IMR-90 (cell line): ENCODE measurements around the gene GRIK3. TPM values are rescaled to one million over a fixed set of nuclear protein-coding genes. Genes with fewer than 3 reads are reported as not detected.

ENCODE experiments used
- ATAC-seq: fragments of 200-7000 bp; cut with Tn5 transposase; 2 replicates; pipeline ENCODE4 v1.9.1; 2020; ENCODE audit warnings: low read depth, mild to moderate bottlenecking, moderate library complexity
- BruUV-seq: library from RNA; stranded (reverse); fragments of 400-500 nt; replicated peaks from 2 replicates; lab custom pipeline; 2021; lab: Mats Ljungman, UMichigan
- CTCF ChIA-PET: fragments of 300-600 bp; formaldehyde crosslinking; extraction: SDS; loops from one replicate; lab custom pipeline; 2021; ENCODE audit warnings: antibody characterized with exemption; lab: Yijun Ruan, JAX
- POLR2A ChIA-PET: fragments of 300-600 bp; sonication (Branson Sonifier 250); formaldehyde crosslinking; loops from one replicate; lab custom pipeline; 2022; ENCODE audit warnings: antibody characterized with exemption; ENCODE audit not compliant: unreplicated experiment; lab: Charles Lee
- DNase-seq: peaks from one replicate; pipeline ENCODE4 v3.0.0; 2013
- H2AFZ ChIP-seq: replicated peaks from 2 replicates; pipeline ENCODE3; 2013; ENCODE audit warnings: low read length, mild to moderate bottlenecking; ENCODE audit not compliant: poor library complexity
- H2AK5ac ChIP-seq: 2 replicates; pipeline ENCODE4 v1.6.1; 2013; ENCODE audit warnings: low read depth, low read length, inconsistent platforms
- H2AK9ac ChIP-seq: replicated peaks from 2 replicates; pipeline ENCODE3; 2013; ENCODE audit warnings: mild to moderate bottlenecking, low read depth, low read length, moderate library complexity; ENCODE audit not compliant: poor library complexity
- H2BK120ac ChIP-seq: 2 replicates; pipeline ENCODE4 v1.6.1; 2013; ENCODE audit warnings: low read depth, low read length, inconsistent platforms
- H2BK15ac ChIP-seq: 3 replicates; pipeline ENCODE4 v1.6.1; 2013; ENCODE audit warnings: low read depth, low read length, inconsistent platforms
- H2BK20ac ChIP-seq: 2 replicates; pipeline ENCODE4 v1.6.1; 2013; ENCODE audit warnings: low read depth, mild to moderate bottlenecking, inconsistent platforms, low read length, moderate library complexity
- H2BK5ac ChIP-seq: 2 replicates; pipeline ENCODE4 v1.6.1; 2013; ENCODE audit warnings: mild to moderate bottlenecking, low read depth, low read length, inconsistent platforms; ENCODE audit not compliant: poor library complexity, severe bottlenecking
- H3K14ac ChIP-seq: replicated peaks from 2 replicates; pipeline ENCODE4 v1.6.1; 2013; ENCODE audit warnings: low read depth, low read length, inconsistent platforms
- H3K18ac ChIP-seq: 2 replicates; pipeline ENCODE4 v1.6.1; 2013; ENCODE audit warnings: low read depth, low read length, control low read depth
- H3K23ac ChIP-seq: 2 replicates; pipeline ENCODE4 v1.6.1; 2013; ENCODE audit warnings: low read depth, low read length, inconsistent platforms
- H3K27ac ChIP-seq: 2 replicates; pipeline ENCODE4 v1.5.1; 2013; ENCODE audit warnings: mild to moderate bottlenecking, control low read depth, low read length; ENCODE audit not compliant: insufficient read depth
- H3K27me3 ChIP-seq: 2 replicates; pipeline ENCODE4 v1.6.1; 2013; ENCODE audit warnings: low read length; ENCODE audit not compliant: control insufficient read depth, insufficient read depth
- H3K36me3 ChIP-seq: 2 replicates; pipeline ENCODE4 v1.6.1; 2013; ENCODE audit warnings: low read length, mixed read lengths; ENCODE audit not compliant: control insufficient read depth, insufficient read depth
- H3K4ac ChIP-seq: 2 replicates; pipeline ENCODE4 v1.6.1; 2013; ENCODE audit warnings: low read depth, low read length, inconsistent platforms
- H3K4me1 ChIP-seq: 2 replicates; pipeline ENCODE4 v1.6.1; 2013; ENCODE audit warnings: low read length, mixed read lengths; ENCODE audit not compliant: control insufficient read depth, insufficient read depth
- H3K4me2 ChIP-seq: 2 replicates; pipeline ENCODE4 v1.6.1; 2013; ENCODE audit warnings: low read depth, mild to moderate bottlenecking, control low read depth, low read length, moderate library complexity
- H3K4me3 ChIP-seq: 2 replicates; pipeline ENCODE4 v1.5.1; 2013; ENCODE audit warnings: low read depth, mild to moderate bottlenecking, control low read depth, low read length, moderate library complexity; ENCODE audit not compliant: insufficient read depth
- H3K56ac ChIP-seq: 2 replicates; pipeline ENCODE4 v1.6.1; 2013; ENCODE audit warnings: low read length, inconsistent platforms; ENCODE audit not compliant: insufficient read depth; ENCODE audit errors: extremely low read depth
- H3K79me1 ChIP-seq, 2 experiments: 2 replicates each; pipeline ENCODE4 v1.6.1; 2013; ENCODE audit warnings: low read length in 2 of 2, inconsistent platforms in 1 of 2, low read depth in 1 of 2
- H3K9ac ChIP-seq: 2 replicates; pipeline ENCODE4 v1.6.1; 2013; ENCODE audit warnings: low read depth, low read length, control low read depth
- H3K9me1 ChIP-seq: 2 replicates; pipeline ENCODE4 v1.6.1; 2013; ENCODE audit warnings: low read length, inconsistent platforms; ENCODE audit not compliant: insufficient read depth
- H3K9me3 ChIP-seq: 2 replicates; pipeline ENCODE4 v1.6.1; 2013; ENCODE audit warnings: low read length; ENCODE audit not compliant: control insufficient read depth, insufficient read depth
- H4K20me1 ChIP-seq: 2 replicates; pipeline ENCODE4 v1.6.1; 2013; ENCODE audit warnings: low read length, inconsistent platforms; ENCODE audit not compliant: insufficient read depth
- H4K5ac ChIP-seq: 2 replicates; pipeline ENCODE4 v1.6.1; 2013; ENCODE audit warnings: mild to moderate bottlenecking, low read depth, low read length, control low read depth
- H4K8ac ChIP-seq, 2 experiments: 2 replicates each; pipeline ENCODE4 v1.6.1; 2013; ENCODE audit warnings: low read depth in 2 of 2, low read length in 2 of 2, control low read depth in 1 of 2, inconsistent platforms in 1 of 2
- H4K91ac ChIP-seq: 2 replicates; pipeline ENCODE4 v1.6.1; 2013; ENCODE audit warnings: low read depth, low read length, inconsistent platforms; ENCODE audit not compliant: insufficient read depth
- BHLHE40 ChIP-seq: fragments of 150-350 bp; IDR thresholded peaks from 2 replicates; pipeline ENCODE4 v1.6.1; 2016; ENCODE audit warnings: mild to moderate bottlenecking, low read depth, low read length
- CEBPB ChIP-seq: IDR thresholded peaks from 2 replicates; pipeline ENCODE4 v1.6.1; 2012; ENCODE audit warnings: low read depth, low read length, improper control_type of control experiment
- CHD1 ChIP-seq: IDR thresholded peaks from 2 replicates; pipeline ENCODE4 v1.6.1; 2012; ENCODE audit warnings: low read depth, low read length, improper control_type of control experiment
- ELK1 ChIP-seq: fragments of 150-350 bp; IDR thresholded peaks from 2 replicates; pipeline ENCODE4 v1.6.1; 2016; ENCODE audit warnings: low read depth, mild to moderate bottlenecking, low read length, moderate library complexity, borderline replicate concordance
- FOS ChIP-seq: fragments of 150-350 bp; IDR thresholded peaks from 2 replicates; pipeline ENCODE4 v1.6.1; 2016; ENCODE audit warnings: low read depth, low read length
- MAFK ChIP-seq: IDR thresholded peaks from 2 replicates; pipeline ENCODE4 v1.6.1; 2012; ENCODE audit warnings: low read depth, low read length, improper control_type of control experiment
- MAZ ChIP-seq: IDR thresholded peaks from 2 replicates; pipeline ENCODE4 v1.6.1; 2012; ENCODE audit warnings: low read depth, mild to moderate bottlenecking, low read length, improper control_type of control experiment, moderate library complexity, borderline replicate concordance
- MXI1 ChIP-seq: IDR thresholded peaks from 2 replicates; pipeline ENCODE4 v1.6.1; 2012; ENCODE audit warnings: low read depth, mild to moderate bottlenecking, low read length, moderate library complexity, borderline replicate concordance
- NFE2L2 ChIP-seq: fragments of 150-350 bp; IDR thresholded peaks from 2 replicates; pipeline ENCODE4 v1.6.1; 2016; ENCODE audit warnings: low read depth, mild to moderate bottlenecking, low read length
- POLR2A ChIP-seq: IDR thresholded peaks from 2 replicates; pipeline ENCODE4 v1.6.1; 2012; ENCODE audit warnings: mild to moderate bottlenecking, low read depth, low read length
- RAD21 ChIP-seq: IDR thresholded peaks from 2 replicates; pipeline ENCODE4 v1.6.1; 2012; ENCODE audit warnings: low read length, improper control_type of control experiment
- RCOR1 ChIP-seq: IDR thresholded peaks from 2 replicates; pipeline ENCODE4 v1.6.1; 2012; ENCODE audit warnings: mild to moderate bottlenecking, low read length, improper control_type of control experiment; ENCODE audit not compliant: insufficient replicate concordance
- RFX5 ChIP-seq: IDR thresholded peaks from 2 replicates; pipeline ENCODE4 v1.8.0; 2012; ENCODE audit warnings: low read depth, mild to moderate bottlenecking, low read length, moderate library complexity
- SMC3 ChIP-seq: fragments of 150-350 bp; IDR thresholded peaks from 2 replicates; pipeline ENCODE4 v1.6.1; 2016; ENCODE audit warnings: low read depth, mild to moderate bottlenecking, antibody characterized with exemption, low read length, moderate library complexity
- WGBS, 2 experiments: methylation state at CpG; one replicate each; pipeline versions ENCODE4 v1.1.5 to v1.1.7; 2013; ENCODE audit warnings: missing lambda C conversion rate in 2 of 2; ENCODE audit not compliant: insufficient read length in 1 of 2; ENCODE audit errors: extremely low coverage in 2 of 2; 5-methylcytosine and 5-hydroxymethylcytosine counted together
- dilution Hi-C: fragments of 300-500 bp; cut with HindIII; formaldehyde crosslinking; loops from one replicate; pipeline ENCODE4 v1.14.3; 2018; ENCODE audit warnings: low sequenced_read_pairs; ENCODE audit not compliant: unreplicated experiment
- in situ Hi-C: fragments of 300-500 bp; cut with MboI; formaldehyde crosslinking; loops from 3 replicates; pipeline ENCODE4 v1.14.3; 2019; ENCODE audit warnings: low sequenced_read_pairs, inconsistent platforms, mixed read lengths
- intact Hi-C: fragments of 100-400 bp; cut with micrococcal nuclease; formaldehyde crosslinking; loops from 2 replicates; pipeline ENCODE4 v1.10.0; 2022
- polyA plus RNA-seq, 3 experiments: library from polyadenylated mRNA; depleted of rRNA; stranded (reverse); fragments of >200 nt; gene quantifications; 2 replicates each; pipeline ENCODE4 v1.2.3, GENCODE V29; 2012; ENCODE audit warnings: low replicate concordance in 1 of 3
- total RNA-seq: library from RNA; depleted of rRNA; stranded (reverse); fragments of >200 nt; gene quantifications from 2 replicates; pipeline ENCODE4 v1.2.3, GENCODE V29; 2012
- TF ChIP-seq, protein P1 (sequence below): fragments of 150-350 bp; IDR thresholded peaks from 2 replicates; pipeline ENCODE4 v1.6.1; 2017; ENCODE audit warnings: mild to moderate bottlenecking, antibody characterized with exemption, low read length, low read depth
- TF ChIP-seq, protein P2 (sequence below): conservative IDR thresholded peaks from 2 replicates; pipeline ENCODE4 v1.5.1; 2012; ENCODE audit warnings: mild to moderate bottlenecking, low read depth, low read length, improper control_type of control experiment

The GRIK3 gene
- total and polyA plus RNA-seq, 2 of the 4 experiments (the other 2 are of a cell fraction) = not detected

DNA sequence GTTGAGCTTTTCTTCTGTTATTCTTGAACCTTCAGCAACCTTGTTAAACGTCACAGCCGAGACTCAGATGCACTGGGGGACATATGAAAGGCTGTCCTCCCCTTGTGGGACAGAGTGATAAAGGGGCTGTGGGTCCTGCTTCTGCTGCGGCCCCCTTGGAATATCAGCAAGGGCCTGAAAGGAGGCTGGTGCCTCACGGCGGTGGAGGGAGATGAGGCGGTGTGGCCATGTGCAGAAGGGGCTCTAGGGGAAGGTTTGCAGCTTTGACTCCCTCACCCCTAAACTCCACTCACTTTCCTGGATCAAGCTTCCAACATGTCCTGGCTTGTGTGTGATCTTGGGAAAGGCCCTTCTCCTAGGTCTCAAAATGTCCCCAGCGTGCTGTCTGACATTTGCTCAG, 280.9 kb downstream of the GRIK3 start:
- H2AK9ac ChIP-seq = no peak overlapping the region
- H2AFZ ChIP-seq = no peak overlapping the region
- no peak overlapping the region for H4K8ac ChIP-seq
- intact Hi-C loops (no loop called here), dilution Hi-C loops (no loop called here), in situ Hi-C loops (no loop called here)
- no peak overlapping the region for H4K5ac ChIP-seq
- no peak overlapping the region for H3K18ac ChIP-seq
- H3K9me1 ChIP-seq = no peaks in the 10 kb centered on the region
- no peak overlapping the region for H2BK5ac ChIP-seq
- TF ChIP-seq MAFK = no peak
- no peak for TF ChIP-seq SMC3
- TF ChIP-seq CEBPB = no peak
- TF ChIP-seq, protein P1, sequence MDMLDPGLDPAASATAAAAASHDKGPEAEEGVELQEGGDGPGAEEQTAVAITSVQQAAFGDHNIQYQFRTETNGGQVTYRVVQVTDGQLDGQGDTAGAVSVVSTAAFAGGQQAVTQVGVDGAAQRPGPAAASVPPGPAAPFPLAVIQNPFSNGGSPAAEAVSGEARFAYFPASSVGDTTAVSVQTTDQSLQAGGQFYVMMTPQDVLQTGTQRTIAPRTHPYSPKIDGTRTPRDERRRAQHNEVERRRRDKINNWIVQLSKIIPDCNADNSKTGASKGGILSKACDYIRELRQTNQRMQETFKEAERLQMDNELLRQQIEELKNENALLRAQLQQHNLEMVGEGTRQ = no peak
- TF ChIP-seq POLR2A = no peak
- no peak for TF ChIP-seq FOS
- no peak for TF ChIP-seq RCOR1
- no peak for TF ChIP-seq MAZ
- no peak for TF ChIP-seq CHD1
- TF ChIP-seq MXI1 = no peak
- no peak for TF ChIP-seq ELK1
- TF ChIP-seq RAD21 = no peak
- no peak for TF ChIP-seq NFE2L2
- TF ChIP-seq, protein P2, sequence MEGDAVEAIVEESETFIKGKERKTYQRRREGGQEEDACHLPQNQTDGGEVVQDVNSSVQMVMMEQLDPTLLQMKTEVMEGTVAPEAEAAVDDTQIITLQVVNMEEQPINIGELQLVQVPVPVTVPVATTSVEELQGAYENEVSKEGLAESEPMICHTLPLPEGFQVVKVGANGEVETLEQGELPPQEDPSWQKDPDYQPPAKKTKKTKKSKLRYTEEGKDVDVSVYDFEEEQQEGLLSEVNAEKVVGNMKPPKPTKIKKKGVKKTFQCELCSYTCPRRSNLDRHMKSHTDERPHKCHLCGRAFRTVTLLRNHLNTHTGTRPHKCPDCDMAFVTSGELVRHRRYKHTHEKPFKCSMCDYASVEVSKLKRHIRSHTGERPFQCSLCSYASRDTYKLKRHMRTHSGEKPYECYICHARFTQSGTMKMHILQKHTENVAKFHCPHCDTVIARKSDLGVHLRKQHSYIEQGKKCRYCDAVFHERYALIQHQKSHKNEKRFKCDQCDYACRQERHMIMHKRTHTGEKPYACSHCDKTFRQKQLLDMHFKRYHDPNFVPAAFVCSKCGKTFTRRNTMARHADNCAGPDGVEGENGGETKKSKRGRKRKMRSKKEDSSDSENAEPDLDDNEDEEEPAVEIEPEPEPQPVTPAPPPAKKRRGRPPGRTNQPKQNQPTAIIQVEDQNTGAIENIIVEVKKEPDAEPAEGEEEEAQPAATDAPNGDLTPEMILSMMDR = no peak
- TF ChIP-seq RFX5 = no peak
- no peak for TF ChIP-seq BHLHE40
- WGBS, 2 experiments = no CpG with 5 or more reads among the region's 7 CpGs
- no TSS peak for BruUV-seq
- no peak overlapping the region for H4K91ac ChIP-seq
- ChIA-PET CTCF (no interaction called here), POLR2A (no interaction called here)
- no peak overlapping the region for H2BK20ac ChIP-seq
- H3K27ac ChIP-seq = no peak overlapping the region
- no peaks in the 10 kb centered on the region for H3K4me1 ChIP-seq
- H2BK120ac ChIP-seq = no peak overlapping the region
- no peak overlapping the region for H3K4ac ChIP-seq
- no peak overlapping the region for H3K23ac ChIP-seq
- H3K4me2 ChIP-seq = no peak overlapping the region
- no peak for ATAC-seq
- no peaks in the 10 kb centered on the region; the same call in 1 of the 2 replicates for H3K27me3 ChIP-seq
- DNase-seq = no peak
- H2BK15ac ChIP-seq = no peak overlapping the region
- H3K14ac ChIP-seq = no peak overlapping the region
- H3K9me3 ChIP-seq = no peaks in the 10 kb centered on the region
- H3K9ac ChIP-seq = no peak overlapping the region
- no peak overlapping the region for H2AK5ac ChIP-seq
- H3K79me1 ChIP-seq = no peaks in the 10 kb centered on the region
- H4K20me1 ChIP-seq = no peaks in the 10 kb centered on the region
- no peaks in the 10 kb centered on the region for H3K36me3 ChIP-seq
- no peak overlapping the region for H3K56ac ChIP-seq
- H3K4me3 ChIP-seq = no peak overlapping the region
